Measurements from ENCODE around the gene DNAI2. TPM values are rescaled to one million over a fixed set of nuclear protein-coding genes. Genes with fewer than 3 reads are reported as not detected.

Gene DNAI2
- polyA plus RNA-seq, 2 of the 4 experiments (the other 2 are of a cell fraction) = not detected

DNA sequence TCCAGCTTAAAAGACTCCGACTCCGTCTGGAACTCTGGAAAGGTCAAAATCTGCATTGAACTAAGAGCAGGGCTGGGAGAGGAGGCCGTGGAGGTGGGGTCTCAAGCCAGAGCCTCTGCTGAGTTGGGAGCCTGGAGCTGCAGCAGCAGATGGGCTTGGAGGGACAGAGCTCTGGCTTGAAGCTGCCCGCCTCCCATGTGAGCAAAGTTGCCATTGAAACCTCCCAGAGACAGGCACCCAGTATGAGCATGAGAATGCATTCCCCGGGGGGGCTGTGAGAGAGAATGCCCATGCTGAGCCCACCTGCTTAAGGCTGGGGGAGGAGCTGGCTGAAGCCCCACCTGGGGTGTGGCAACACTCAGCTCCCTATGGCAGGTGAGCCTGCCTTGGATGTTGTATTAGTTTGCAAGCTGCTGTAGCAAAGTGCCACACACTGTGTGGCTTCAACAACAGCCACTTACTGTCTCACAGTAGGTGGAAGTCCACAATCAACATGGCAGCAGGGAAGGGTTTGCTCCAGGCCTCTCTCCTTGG, 61.6 kb downstream of the DNAI2 start:
- CTCF ChIA-PET = interaction anchor here (1.1 to 34.5 kb wide), 8 partner anchors 7 to 146 kb away, joined by 3 to 674 read pairs (median 4); partner anchors contain the start of genes BTBD17 and GPR142
- no peak for ATAC-seq
- Histone ChIP-seq H3K4me1 (no peaks in the 10 kb centered on the region), H3K4me2 (no peak overlapping the region), H3K9me3 (no peaks in the 10 kb centered on the region), H3K27ac (no peak overlapping the region), H3K4me3 (no peak overlapping the region)
- POLR2A ChIA-PET = no interaction called here
- TF ChIP-seq CBX2 (IDR thresholded peaks at IDR 0.05; ENCODE audit: borderline replicate concordance, low read depth) (no peak), HOXB5 (CRISPR knock-in tag; IDR thresholded peaks at IDR 0.05) (no peak), POLR2AphosphoS2 (conservative IDR thresholded peaks at IDR 0.05; ENCODE audit: low read length) (no peak), KDM1A (IDR thresholded peaks at IDR 0.05; ENCODE audit: low read depth) (no peak), POLR2A (IDR thresholded peaks at IDR 0.05; ENCODE audit: low read length) (no peak)
- no peak for FAIRE-seq
- DNase-seq (ENCODE audit: low read depth in 1 of 2, low spot score in 1 of 2) = no peak
- 57% methylated on average over 5 of the region's 5 CpGs for WGBS (ENCODE audit: missing lambda C conversion rate)

GRCh38 chr17:74336307-74336706, 62.3 kb downstream of the DNAI2 start:
- CTCF ChIA-PET = interaction anchor here (1.1 to 34.5 kb wide), 9 partner anchors 8 to 145 kb away, joined by 3 to 674 read pairs (median 4); partner anchors contain the start of genes BTBD17 and GPR142
- FAIRE-seq = no peak
- 58% methylated on average over 7 of the region's 7 CpGs for WGBS (ENCODE audit: missing lambda C conversion rate)

GRCh38 chr17:74337834-74338500, 63.9 kb downstream of the DNAI2 start:
- FAIRE-seq (no peak), DNase-seq (ENCODE audit: low read depth in 1 of 2, low spot score in 1 of 2) (no peak), ATAC-seq (peak in 1 of 2 experiments; percentile 19; a peak in 3 of 6 replicates)
- Histone ChIP-seq H3K4me2 (no peak overlapping the region), H3K9me3 (no peaks in the 10 kb centered on the region), H3K27ac (no peak overlapping the region), H3K4me3 (no peak overlapping the region), H3K4me1 (no peaks in the 10 kb centered on the region)
- TF ChIP-seq KDM1A (IDR thresholded peaks at IDR 0.05; ENCODE audit: low read depth) = no peak
- TF ChIP-seq HDAC2 (IDR thresholded peaks at IDR 0.05) = no peak
- no peak for TF ChIP-seq ZNF302 (CRISPR knock-in tag; IDR thresholded peaks at IDR 0.05)
- TF ChIP-seq RARB (CRISPR knock-in tag; IDR thresholded peaks at IDR 0.05) = no peak
- TF ChIP-seq TFCP2L1 (CRISPR knock-in tag; IDR thresholded peaks at IDR 0.05) = no peak
- TF ChIP-seq MYC (IDR thresholded peaks at IDR 0.05; ENCODE audit: borderline replicate concordance, low read length) = no peak
- TF ChIP-seq FOXS1 (CRISPR knock-in tag; IDR thresholded peaks at IDR 0.05) = no peak
- ChIA-PET CTCF (interaction anchor here (1.1 to 34.5 kb wide), 7 partner anchors 9 to 120 kb away, joined by 3 to 674 read pairs (median 6); partner anchors contain the start of genes BTBD17 and GPR142), POLR2A (no interaction called here)
- 63% methylated on average over 9 of the region's 12 CpGs for WGBS (ENCODE audit: missing lambda C conversion rate)

More at GRCh38 chr17:74336307-74336706, 62.3 kb downstream of the DNAI2 start:
- ATAC-seq = no peak
- no peak overlapping the region for H3K27ac ChIP-seq
- POLR2A ChIA-PET = no interaction called here
- H3K4me2 ChIP-seq = no peak overlapping the region
- no peak for TF ChIP-seq FOSB (CRISPR knock-in tag; IDR thresholded peaks at IDR 0.05)
- TF ChIP-seq, protein P1, sequence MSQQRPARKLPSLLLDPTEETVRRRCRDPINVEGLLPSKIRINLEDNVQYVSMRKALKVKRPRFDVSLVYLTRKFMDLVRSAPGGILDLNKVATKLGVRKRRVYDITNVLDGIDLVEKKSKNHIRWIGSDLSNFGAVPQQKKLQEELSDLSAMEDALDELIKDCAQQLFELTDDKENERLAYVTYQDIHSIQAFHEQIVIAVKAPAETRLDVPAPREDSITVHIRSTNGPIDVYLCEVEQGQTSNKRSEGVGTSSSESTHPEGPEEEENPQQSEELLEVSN (IDR thresholded peaks at IDR 0.05; ENCODE audit: borderline replicate concordance, low read depth) = no peak
- TF ChIP-seq MAZ (IDR thresholded peaks at IDR 0.05; ENCODE audit: borderline replicate concordance, low read depth, low read length) = no peak
- no peak for TF ChIP-seq MYC (IDR thresholded peaks at IDR 0.05; ENCODE audit: borderline replicate concordance, low read length)
- no peaks in the 10 kb centered on the region for H3K9me3 ChIP-seq
- no peak for DNase-seq (ENCODE audit: low read depth in 1 of 2, low spot score in 1 of 2)
- no peaks in the 10 kb centered on the region for H3K4me1 ChIP-seq
- H3K4me3 ChIP-seq = no peak overlapping the region

DNA sequence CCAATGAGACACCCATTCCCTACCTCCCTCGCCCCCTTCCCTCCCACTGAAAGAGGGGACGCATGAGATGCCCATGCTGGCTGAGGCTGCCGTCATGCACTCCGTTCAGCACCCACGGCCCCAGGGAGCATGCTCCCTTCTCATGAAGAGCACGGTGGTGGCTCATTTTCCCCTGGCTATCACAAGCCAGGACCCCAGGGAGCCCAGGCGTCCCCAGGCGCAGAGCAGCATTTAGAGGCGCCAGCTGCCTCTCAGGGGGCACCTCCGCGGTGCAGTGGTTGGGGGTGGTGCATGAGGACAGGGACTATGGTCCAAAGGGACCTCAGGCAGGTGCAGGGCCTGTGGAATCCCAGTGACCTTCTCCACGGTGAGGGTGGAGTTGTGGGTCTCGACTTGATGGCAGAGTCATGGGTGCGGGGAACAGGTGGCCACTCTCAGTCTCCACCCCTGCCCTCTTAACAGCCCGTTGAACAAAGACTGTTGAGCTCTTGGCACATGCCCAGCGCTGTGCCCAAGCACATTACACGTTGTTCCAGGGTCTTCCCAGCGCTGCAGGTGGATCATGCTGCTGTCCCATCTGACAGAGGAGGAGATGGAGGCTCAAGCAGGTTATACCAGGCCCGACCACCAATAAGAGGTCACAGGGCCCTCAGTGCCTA, 65.6 kb downstream of the DNAI2 start:
- ATAC-seq (no peak), DNase-seq (ENCODE audit: low read depth in 1 of 2, low spot score in 1 of 2) (no peak), FAIRE-seq (no peak)
- POLR2A ChIA-PET = no interaction called here
- no peak overlapping the region for H3K4me3 ChIP-seq
- 42% methylated on average over 12 of the region's 19 CpGs for WGBS (ENCODE audit: missing lambda C conversion rate)
- no peaks in the 10 kb centered on the region for H3K9me3 ChIP-seq
- no peaks in the 10 kb centered on the region for H3K4me1 ChIP-seq
- CTCF ChIA-PET = interaction anchor here (34.5 kb wide), 1 partner anchor 32 kb away, joined by 674 read pairs; the partner anchor contains the start of genes BTBD17 and GPR142
- no peak overlapping the region for H3K4me2 ChIP-seq
- no peak overlapping the region for H3K27ac ChIP-seq
- TF ChIP-seq, protein P1 (IDR thresholded peaks at IDR 0.05; ENCODE audit: borderline replicate concordance, low read depth) = no peak
- TF ChIP-seq CEBPB (IDR thresholded peaks at IDR 0.05) = no peak
- TF ChIP-seq POLR2AphosphoS2 (conservative IDR thresholded peaks at IDR 0.05; ENCODE audit: low read length) = no peak
- TF ChIP-seq CHD4 (IDR thresholded peaks at IDR 0.05; ENCODE audit: borderline replicate concordance) = no peak
- TF ChIP-seq TP53 (CRISPR knock-in tag; IDR thresholded peaks at IDR 0.05) = no peak
- TF ChIP-seq NPAS2 (CRISPR knock-in tag; IDR thresholded peaks at IDR 0.05; ENCODE audit: borderline replicate concordance) = no peak
- no peak for TF ChIP-seq FOXS1 (CRISPR knock-in tag; IDR thresholded peaks at IDR 0.05)
- no peak for TF ChIP-seq HDAC2 (IDR thresholded peaks at IDR 0.05)
- TF ChIP-seq ZSCAN20 (CRISPR knock-in tag; IDR thresholded peaks at IDR 0.05) = no peak
- no peak for TF ChIP-seq MAFK (IDR thresholded peaks at IDR 0.05; ENCODE audit: partially characterized antibody)
- no peak for TF ChIP-seq RCOR1 (IDR thresholded peaks at IDR 0.05; ENCODE audit: low read depth, low read length)
- TF ChIP-seq PBX3 (IDR thresholded peaks at IDR 0.05) = no peak
- no peak for TF ChIP-seq CBX2 (IDR thresholded peaks at IDR 0.05; ENCODE audit: borderline replicate concordance, low read depth)
- no peak for TF ChIP-seq RNF2 (IDR thresholded peaks at IDR 0.05; ENCODE audit: borderline replicate concordance, low read depth)
- no peak for TF ChIP-seq RARB (CRISPR knock-in tag; IDR thresholded peaks at IDR 0.05)
- TF ChIP-seq TFCP2L1 (CRISPR knock-in tag; IDR thresholded peaks at IDR 0.05) = no peak
- TF ChIP-seq JUN (IDR thresholded peaks at IDR 0.05) = no peak
- TF ChIP-seq JUNB (IDR thresholded peaks at IDR 0.05) = no peak
